Endometrium (tissue), 2 donors: ENCODE results near the gene NDUFS8.

Source experiments
- FAIRE-seq: peaks from 2 replicates; lab custom pipeline; 2012; peaks lifted over from hg19 to GRCh38; lab: Jason Lieb, UNC
- donor health status: control.
- donor health status: control.

NDUFS8 gene

GRCh38 chr11:68080860-68081259 lies 50.4 kb downstream of the NDUFS8 start:
- FAIRE-seq, result no peak

DNA sequence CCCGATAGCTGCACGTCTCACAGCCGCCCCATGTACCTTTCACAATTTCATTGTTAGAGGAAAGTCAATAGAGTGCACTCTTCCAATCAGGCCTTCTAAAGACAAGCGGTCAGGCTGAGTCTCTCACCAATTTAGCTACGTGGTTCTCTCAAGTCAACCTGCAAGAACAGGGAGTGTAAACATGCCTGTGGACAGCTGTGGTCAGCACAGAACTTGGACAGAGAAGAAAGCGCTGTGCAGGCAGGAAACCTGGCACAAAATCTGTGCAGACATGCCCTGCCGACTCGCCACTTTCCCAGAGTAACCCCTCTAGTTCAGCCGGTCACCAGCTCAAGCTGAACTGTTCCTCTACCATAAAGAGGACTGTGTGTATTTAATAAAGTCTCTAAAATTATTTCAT lies 51.2 kb downstream of the NDUFS8 start:
- FAIRE-seq, result no peak

DNA sequence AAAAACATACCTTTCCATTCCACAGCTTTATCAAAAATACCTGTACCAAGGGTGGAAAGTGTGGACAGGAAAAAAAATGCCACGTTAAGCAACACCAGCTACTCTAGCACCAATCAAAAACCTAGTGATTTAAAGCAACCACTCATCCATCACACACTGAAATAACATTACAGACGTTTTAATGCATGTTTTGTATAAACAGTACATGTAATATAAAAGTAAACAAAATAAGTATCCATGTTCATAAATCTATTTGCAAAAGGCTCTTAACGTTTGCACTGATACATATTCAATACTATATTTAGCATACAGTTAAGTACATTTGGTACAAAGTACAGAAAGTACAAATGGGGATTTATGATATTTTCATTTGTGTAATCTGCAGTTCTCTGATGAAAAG lies 52.0 kb downstream of the NDUFS8 start:
- FAIRE-seq, result no peak

DNA sequence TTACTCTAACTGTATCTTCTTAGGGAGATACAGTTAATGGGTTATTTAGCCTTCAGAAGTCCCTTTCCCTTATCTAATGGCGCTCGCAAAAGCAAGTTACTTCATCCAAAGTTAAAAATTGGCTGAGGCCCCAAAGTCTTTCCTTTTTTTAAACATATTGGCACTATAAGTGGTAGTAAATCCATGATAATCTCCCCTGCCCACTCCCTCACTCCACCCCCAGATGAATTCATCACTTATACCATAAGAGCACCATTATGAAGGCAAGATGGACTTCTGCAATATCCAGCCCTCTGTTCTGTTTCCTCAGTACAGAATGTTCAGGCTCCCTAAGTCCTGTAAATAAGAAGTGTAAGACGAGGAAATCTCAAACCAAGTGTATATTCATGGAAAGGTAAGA lies 53.0 kb downstream of the NDUFS8 start:
- no peak for FAIRE-seq
